Neuronal stem cell (in vitro differentiated cells): ENCODE data around the gene SPRTN.

ENCODE experiments used
- DNase-seq: peaks from one replicate; pipeline ENCODE4 v3.0.0-alpha.2; 2013; ENCODE audit warnings: low spot score
- H2AFZ ChIP-seq: one replicate; pipeline ENCODE4 v1.6.1; 2013; ENCODE audit warnings: mild to moderate bottlenecking, low read length, inconsistent platforms
- H2AK5ac ChIP-seq: 2 replicates; pipeline ENCODE4 v1.6.1; 2013; ENCODE audit warnings: low read depth, mild to moderate bottlenecking, inconsistent platforms, low read length, moderate library complexity, mixed read lengths
- H2BK120ac ChIP-seq: 2 replicates; pipeline ENCODE4 v1.6.1; 2013; ENCODE audit warnings: low read depth, mild to moderate bottlenecking, inconsistent platforms, low read length, moderate library complexity, mixed read lengths
- H2BK12ac ChIP-seq: one replicate; pipeline ENCODE4 v1.6.1; 2013; ENCODE audit warnings: low read length, inconsistent platforms
- H2BK15ac ChIP-seq: 2 replicates; pipeline ENCODE4 v1.6.1; 2013; ENCODE audit warnings: mild to moderate bottlenecking, low read length, inconsistent platforms, mixed read lengths
- H2BK5ac ChIP-seq: one replicate; pipeline ENCODE4 v1.6.1; 2013; ENCODE audit warnings: inconsistent platforms, mild to moderate bottlenecking, low read length, moderate library complexity
- H3K14ac ChIP-seq: one replicate; pipeline ENCODE4 v1.6.1; 2013; ENCODE audit warnings: low read length, inconsistent platforms
- H3K18ac ChIP-seq: 2 replicates; pipeline ENCODE4 v1.6.1; 2013; ENCODE audit warnings: low read length, inconsistent platforms
- H3K23ac ChIP-seq: 2 replicates; pipeline ENCODE4 v1.6.1; 2013; ENCODE audit warnings: low read depth, mild to moderate bottlenecking, mixed read lengths, low read length, inconsistent platforms; ENCODE audit not compliant: poor library complexity
- H3K27ac ChIP-seq: replicated peaks from 3 replicates; pipeline ENCODE4 v1.5.1; 2013; ENCODE audit warnings: low read length, inconsistent platforms
- H3K27me3 ChIP-seq, 3 experiments: 2 replicates each; pipeline ENCODE4 v1.6.1; 2013; ENCODE audit warnings: low read length in 3 of 3, mild to moderate bottlenecking in 2 of 3, inconsistent platforms in 1 of 3, low read depth in 1 of 3, mixed read lengths in 1 of 3, moderate library complexity in 1 of 3; ENCODE audit not compliant: control insufficient read depth in 3 of 3, insufficient read depth in 3 of 3
- H3K36me3 ChIP-seq, 2 donors: replicated peaks in 1 of 2; 2 replicates each; pipeline ENCODE4 v1.6.1; 2013; ENCODE audit warnings: low read length in 2 of 2; ENCODE audit not compliant: control insufficient read depth in 2 of 2, insufficient read depth in 2 of 2
- H3K4ac ChIP-seq: 2 replicates; pipeline ENCODE4 v1.6.1; 2013; ENCODE audit warnings: inconsistent platforms, mild to moderate bottlenecking, low read length, moderate library complexity
- H3K4me1 ChIP-seq, 2 donors: 1 replicate in 1 of 2; 2 replicates in 1 of 2; pipeline ENCODE4 v1.6.1; 2013; ENCODE audit warnings: low read length in 2 of 2, low read depth in 1 of 2; ENCODE audit not compliant: control insufficient read depth in 2 of 2, insufficient read depth in 1 of 2
- H3K4me2 ChIP-seq: one replicate; pipeline ENCODE4 v1.6.1; 2013; ENCODE audit warnings: mild to moderate bottlenecking, low read length, inconsistent platforms; ENCODE audit not compliant: insufficient read depth, poor library complexity, severe bottlenecking
- H3K4me3 ChIP-seq, 2 donors: 2 replicates each; pipeline ENCODE4 v1.5.1; 2013; ENCODE audit warnings: low read length in 2 of 2, mild to moderate bottlenecking in 2 of 2, inconsistent platforms in 1 of 2, moderate library complexity in 1 of 2
- H3K79me1 ChIP-seq: one replicate; pipeline ENCODE4 v1.6.1; 2013; ENCODE audit warnings: low read depth, mild to moderate bottlenecking, inconsistent platforms, low read length, moderate library complexity
- H3K9ac ChIP-seq: one replicate; pipeline ENCODE4 v1.6.1; 2013; ENCODE audit warnings: mild to moderate bottlenecking, low read depth, low read length, inconsistent platforms; ENCODE audit not compliant: poor library complexity
- H3K9me3 ChIP-seq, 2 donors: replicated peaks in 1 of 2; 2 replicates each; pipeline versions ENCODE3 to v1.6.1; 2013; ENCODE audit warnings: low read length in 2 of 2, mild to moderate bottlenecking in 2 of 2, inconsistent platforms in 1 of 2, low read depth in 1 of 2, mixed read lengths in 1 of 2, moderate library complexity in 1 of 2; ENCODE audit not compliant: control insufficient read depth in 2 of 2, insufficient read depth in 1 of 2
- H4K8ac ChIP-seq: one replicate; pipeline ENCODE4 v1.6.1; 2013; ENCODE audit warnings: low read depth, mild to moderate bottlenecking, inconsistent platforms, low read length, moderate library complexity
- H4K91ac ChIP-seq: one replicate; pipeline ENCODE4 v1.6.1; 2013; ENCODE audit warnings: low read length, low read depth, mild to moderate bottlenecking, inconsistent platforms; ENCODE audit not compliant: poor library complexity
- WGBS, 2 donors: extraction: QIAGEN DNeasy Blood & Tissue Kit; methylation state at CpG; one replicate each; pipeline ENCODE4 v1.1.7; 2013; ENCODE audit warnings: missing lambda C conversion rate in 2 of 2, mixed read lengths in 1 of 2; ENCODE audit not compliant: insufficient read length in 2 of 2, insufficient replicate concordance in 1 of 2; ENCODE audit errors: extremely low coverage in 2 of 2; 5-methylcytosine and 5-hydroxymethylcytosine counted together

SPRTN gene

DNA sequence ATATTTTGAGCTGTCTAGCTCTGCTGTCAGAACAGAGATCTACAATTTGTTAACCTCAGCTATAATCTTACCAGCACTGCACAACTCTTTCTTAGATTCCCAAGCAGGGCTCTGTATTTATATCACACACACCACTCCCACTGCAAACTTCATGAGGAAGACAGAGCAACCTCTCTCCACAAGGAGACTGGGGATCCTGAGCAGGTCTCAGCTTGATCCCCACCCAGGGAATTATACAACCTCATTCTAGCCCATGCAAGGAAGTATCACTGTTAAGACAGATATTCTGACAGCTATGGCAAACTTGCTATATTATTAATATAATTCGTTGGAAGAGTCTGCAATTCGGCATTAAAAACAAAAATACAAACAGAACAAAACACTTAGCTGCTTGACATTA lies 43.6 kb downstream of the SPRTN start:
- H3K4me1 ChIP-seq = peaks cover 0 to 3% of the 10 kb centered on the region in 2 donors
- no peak overlapping the region for H2BK120ac ChIP-seq
- no peak overlapping the region for H2BK12ac ChIP-seq
- no peak overlapping the region for H3K27ac ChIP-seq
- H2AFZ ChIP-seq = no peak overlapping the region
- no peak overlapping the region for H3K4me2 ChIP-seq
- no peak overlapping the region for H3K9ac ChIP-seq
- no peak for DNase-seq
- no peak overlapping the region for H3K18ac ChIP-seq
- H3K36me3 ChIP-seq = no peaks in the 10 kb centered on the region
- no peak overlapping the region for H4K91ac ChIP-seq
- no peak overlapping the region for H3K4me3 ChIP-seq
- no peak overlapping the region for H2BK15ac ChIP-seq
- no peaks in the 10 kb centered on the region for H3K9me3 ChIP-seq
- no CpG with 5 or more reads among the region's 2 CpGs for WGBS, 2 donors
- no peak overlapping the region for H2BK5ac ChIP-seq
- H2AK5ac ChIP-seq = no peak overlapping the region
- H3K79me1 ChIP-seq = no peaks in the 10 kb centered on the region
- no peak overlapping the region for H4K8ac ChIP-seq
- no peak overlapping the region for H3K4ac ChIP-seq
- no peak overlapping the region for H3K23ac ChIP-seq
- H3K14ac ChIP-seq = no peak overlapping the region
- no peaks in the 10 kb centered on the region for H3K27me3 ChIP-seq

DNA sequence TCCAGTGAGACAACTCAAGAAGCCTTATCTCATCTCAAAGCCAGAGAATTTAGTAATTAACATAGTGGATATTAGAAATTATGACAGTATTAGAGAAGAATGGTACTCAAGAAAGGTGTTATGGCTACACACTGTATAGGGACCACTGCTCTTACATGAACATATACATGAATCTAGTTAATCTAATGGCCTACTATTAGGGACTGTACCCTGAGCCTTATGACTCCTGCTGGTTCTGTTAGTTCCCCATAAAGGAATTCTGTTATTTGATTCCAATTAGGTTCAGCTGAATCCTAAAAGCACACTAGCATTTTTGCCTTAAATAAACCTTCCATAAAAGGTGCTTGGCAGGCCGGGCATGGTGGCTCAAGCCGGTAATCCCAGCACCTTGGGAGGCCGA lies 44.3 kb downstream of the SPRTN start:
- no peak overlapping the region for H4K8ac ChIP-seq
- H3K23ac ChIP-seq = no peak overlapping the region
- H3K36me3 ChIP-seq = no peaks in the 10 kb centered on the region
- H2AFZ ChIP-seq = no peak overlapping the region
- H3K27ac ChIP-seq = no peak overlapping the region
- no peak overlapping the region for H3K18ac ChIP-seq
- DNase-seq = no peak
- H2BK15ac ChIP-seq = no peak overlapping the region
- H3K9ac ChIP-seq = no peak overlapping the region
- H3K14ac ChIP-seq = no peak overlapping the region
- no peak overlapping the region for H2BK5ac ChIP-seq
- H3K9me3 ChIP-seq = no peaks in the 10 kb centered on the region
- H3K27me3 ChIP-seq = no peaks in the 10 kb centered on the region
- no peak overlapping the region for H3K4ac ChIP-seq
- no peak overlapping the region for H2BK120ac ChIP-seq
- no peak overlapping the region for H3K4me3 ChIP-seq
- no peak overlapping the region for H2BK12ac ChIP-seq
- H2AK5ac ChIP-seq = no peak overlapping the region
- WGBS, 2 donors = no CpG with 5 or more reads among the region's 3 CpGs
- no peak overlapping the region for H4K91ac ChIP-seq
- H3K4me2 ChIP-seq = no peak overlapping the region
- H3K4me1 ChIP-seq = peaks cover 0 to 2% of the 10 kb centered on the region in 2 donors
- H3K79me1 ChIP-seq = no peaks in the 10 kb centered on the region

DNA sequence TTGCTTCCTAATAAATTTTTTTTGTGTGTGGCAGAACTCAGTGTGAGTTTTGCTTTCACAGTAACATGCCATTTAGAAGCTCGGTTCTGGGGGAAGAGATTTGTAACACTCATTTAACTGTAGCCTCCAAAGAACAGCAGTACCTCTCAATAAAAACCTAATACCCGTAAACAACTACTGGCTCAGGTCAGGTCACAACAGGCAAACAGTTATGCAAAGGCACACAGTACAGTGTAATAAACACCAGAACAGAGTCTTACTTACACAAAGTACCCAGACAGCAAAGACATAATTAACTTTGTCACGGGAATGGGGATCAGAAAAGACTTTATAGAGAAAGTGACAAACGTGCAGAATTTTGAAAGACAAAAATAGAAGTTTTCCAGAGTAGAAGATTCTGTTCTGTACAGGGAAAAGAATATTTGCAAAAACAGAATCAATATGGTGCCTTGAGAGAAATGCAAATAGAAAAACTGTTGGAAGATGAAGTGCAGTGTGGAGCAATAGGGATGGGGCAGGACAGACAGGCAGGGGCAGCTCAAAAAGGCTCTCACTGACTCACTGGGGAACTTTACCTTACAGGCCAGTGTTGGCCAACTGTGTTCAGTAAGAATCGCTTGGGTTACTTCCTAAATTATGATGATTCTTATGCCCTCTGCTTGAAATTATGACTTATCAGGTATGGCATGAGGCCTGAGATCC lies 45.2 kb downstream of the SPRTN start:
- H3K9ac ChIP-seq = no peak overlapping the region
- H3K18ac ChIP-seq = no peak overlapping the region
- no peak overlapping the region for H4K91ac ChIP-seq
- DNase-seq = no peak
- no peak overlapping the region for H2BK5ac ChIP-seq
- no peaks in the 10 kb centered on the region for H3K79me1 ChIP-seq
- no peak overlapping the region for H2BK15ac ChIP-seq
- no peak overlapping the region for H2BK120ac ChIP-seq
- H3K4me1 ChIP-seq = no peaks in the 10 kb centered on the region
- H2AK5ac ChIP-seq = no peak overlapping the region
- no peak overlapping the region for H3K14ac ChIP-seq
- no peak overlapping the region for H3K4ac ChIP-seq
- H3K4me3 ChIP-seq = no peak overlapping the region
- no peaks in the 10 kb centered on the region for H3K27me3 ChIP-seq
- no peak overlapping the region for H4K8ac ChIP-seq
- no peak overlapping the region for H3K27ac ChIP-seq
- H2AFZ ChIP-seq = no peak overlapping the region
- H3K9me3 ChIP-seq = no peaks in the 10 kb centered on the region
- no CpG with 5 or more reads among the region's 5 CpGs for WGBS, 2 donors
- no peak overlapping the region for H3K4me2 ChIP-seq
- H3K36me3 ChIP-seq = no peaks in the 10 kb centered on the region
- no peak overlapping the region for H3K23ac ChIP-seq
- no peak overlapping the region for H2BK12ac ChIP-seq

DNA sequence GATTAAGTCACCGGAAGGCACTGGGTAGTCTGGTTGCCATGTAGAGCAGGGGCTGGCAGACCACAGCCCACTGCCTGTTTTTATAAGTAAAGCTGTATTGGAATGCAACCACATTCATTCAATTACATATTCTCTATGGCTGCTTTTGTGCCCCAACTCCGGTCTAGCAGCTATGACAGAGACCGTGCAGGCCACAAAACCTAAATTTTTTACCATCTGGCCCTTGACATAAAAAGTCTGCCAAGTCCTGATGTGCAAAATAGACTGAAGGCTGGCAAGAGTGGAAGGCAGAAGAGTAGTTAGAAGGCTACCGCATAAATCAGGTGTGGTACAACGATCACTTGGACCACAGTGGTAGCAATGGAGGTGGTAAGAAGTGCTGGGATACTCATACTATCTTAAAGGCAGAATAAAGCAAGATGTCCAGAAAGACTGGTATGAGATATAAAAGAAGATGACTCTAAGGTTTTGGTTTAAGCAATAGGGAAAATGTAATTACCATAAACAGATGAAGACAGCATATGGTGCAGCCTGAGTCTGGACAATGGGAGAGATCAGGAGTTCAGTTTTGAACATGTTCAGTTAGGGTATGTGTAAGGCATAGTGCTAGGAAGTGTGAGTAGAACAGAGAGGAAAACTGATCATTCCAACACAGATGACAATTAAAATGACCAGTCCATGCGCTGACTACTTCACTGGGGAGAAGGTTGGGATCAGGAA lies 46.8 kb downstream of the SPRTN start:
- no peak overlapping the region for H3K9ac ChIP-seq
- no peak overlapping the region for H4K8ac ChIP-seq
- no peak overlapping the region for H3K4me3 ChIP-seq
- H2AFZ ChIP-seq = no peak overlapping the region
- DNase-seq = no peak
- no peak overlapping the region for H3K27ac ChIP-seq
- no peak overlapping the region for H2BK5ac ChIP-seq
- no peak overlapping the region for H2BK120ac ChIP-seq
- no peaks in the 10 kb centered on the region for H3K4me1 ChIP-seq
- H3K18ac ChIP-seq = no peak overlapping the region
- H2AK5ac ChIP-seq = no peak overlapping the region
- no peak overlapping the region for H3K23ac ChIP-seq
- no peaks in the 10 kb centered on the region for H3K9me3 ChIP-seq
- no peak overlapping the region for H3K4ac ChIP-seq
- H4K91ac ChIP-seq = no peak overlapping the region
- no peaks in the 10 kb centered on the region for H3K27me3 ChIP-seq
- no peak overlapping the region for H3K14ac ChIP-seq
- H2BK12ac ChIP-seq = no peak overlapping the region
- no peaks in the 10 kb centered on the region for H3K36me3 ChIP-seq
- no peak overlapping the region for H2BK15ac ChIP-seq
- WGBS, 2 donors = no CpG with 5 or more reads among the region's 6 CpGs
- H3K79me1 ChIP-seq = no peaks in the 10 kb centered on the region
- no peak overlapping the region for H3K4me2 ChIP-seq
